Karpas-422 (cell line): ENCODE data around the gene PTPN1. TPM values are rescaled to one million over a fixed set of nuclear protein-coding genes. Genes with fewer than 3 reads are reported as not detected.
"Not testable (repeated sequence)": the region's sequence is repeated elsewhere in the genome, so short reads cannot be mapped to it uniquely, and the experiment has no call there.

Experiments
- DNase-seq: peaks from one replicate; pipeline ENCODE4 v3.0.0-alpha.2; 2015
- H2AFZ ChIP-seq: fragments of 200-600 bp; sonication (generic); 2 replicates; pipeline ENCODE4 v1.6.1; 2014; ENCODE audit warnings: antibody characterized with exemption, low read length, mixed read lengths
- H3K27ac ChIP-seq: fragments of 200-600 bp; sonication (generic); 2 replicates; pipeline ENCODE4 v1.5.1; 2014; ENCODE audit warnings: mild to moderate bottlenecking, low read length, moderate library complexity
- H3K27me3 ChIP-seq: fragments of 200-600 bp; sonication (generic); 2 replicates; pipeline ENCODE4 v1.6.1; 2014; ENCODE audit warnings: low read length, mixed read lengths
- H3K36me3 ChIP-seq: fragments of 200-600 bp; sonication (generic); 2 replicates; pipeline ENCODE4 v1.6.1; 2014; ENCODE audit warnings: low read length, mixed read lengths; ENCODE audit not compliant: insufficient read depth
- H3K4me1 ChIP-seq: fragments of 200-600 bp; sonication (generic); 2 replicates; pipeline ENCODE4 v1.6.1; 2014; ENCODE audit warnings: mild to moderate bottlenecking, low read length, mixed read lengths
- H3K4me2 ChIP-seq: fragments of 200-600 bp; sonication (generic); 2 replicates; pipeline ENCODE4 v1.6.1; 2014; ENCODE audit warnings: low read length, low read depth, mild to moderate bottlenecking; ENCODE audit not compliant: poor library complexity, severe bottlenecking
- H3K4me3 ChIP-seq: fragments of 200-600 bp; sonication (generic); 2 replicates; pipeline ENCODE4 v1.5.1; 2014; ENCODE audit warnings: mild to moderate bottlenecking, antibody characterized with exemption, low read length, mixed read lengths
- H3K79me2 ChIP-seq: fragments of 200-600 bp; sonication (generic); 2 replicates; pipeline ENCODE4 v1.6.1; 2014; ENCODE audit warnings: mild to moderate bottlenecking, low read length, mixed read lengths
- H3K9ac ChIP-seq: fragments of 200-600 bp; sonication (generic); 2 replicates; pipeline ENCODE4 v1.6.0; 2014; ENCODE audit warnings: low read length
- H3K9me2 ChIP-seq: fragments of 200-600 bp; sonication (generic), shearing (Covaris generic); replicated peaks from 2 replicates; pipeline ENCODE4 v1.6.0; 2014; ENCODE audit warnings: mild to moderate bottlenecking, low read length, moderate library complexity; ENCODE audit not compliant: insufficient read depth
- H3K9me3 ChIP-seq: fragments of 300-700, 200-600 bp; sonication (generic); 2 replicates; pipeline ENCODE4 v1.6.1; 2014; ENCODE audit warnings: low read length, mixed read lengths
- H4K20me1 ChIP-seq: fragments of 200-600 bp; sonication (generic); 2 replicates; pipeline ENCODE4 v1.6.1; 2014; ENCODE audit warnings: mild to moderate bottlenecking, antibody characterized with exemption, low read length, low read depth; ENCODE audit not compliant: insufficient read depth
- total RNA-seq: library from RNA; depleted of rRNA; stranded (reverse); fragments of >200 nt; shearing (Covaris generic); gene quantifications from 2 replicates; pipeline ENCODE4 v1.2.3, GENCODE V29; 2014; ENCODE audit warnings: low replicate concordance

PTPN1 gene
- total RNA-seq, 1 experiment from 2014 or later, result 6.5 TPM

GRCh38 chr20:50468378-50468798, 41.8 kb upstream of the PTPN1 start:
- H2AFZ ChIP-seq, result no peak overlapping the region
- no peaks in the 10 kb centered on the region for H4K20me1 ChIP-seq
- H3K4me3 ChIP-seq, result no peak overlapping the region
- H3K27ac ChIP-seq, result no peak overlapping the region
- no peaks in the 10 kb centered on the region for H3K36me3 ChIP-seq
- H3K9me3 ChIP-seq, result no peaks in the 10 kb centered on the region
- H3K4me2 ChIP-seq, result no peak overlapping the region
- H3K27me3 ChIP-seq, result no peaks in the 10 kb centered on the region
- no peaks in the 10 kb centered on the region for H3K79me2 ChIP-seq
- no peaks in the 10 kb centered on the region for H3K9me2 ChIP-seq
- DNase-seq, result no peak
- no peak overlapping the region for H3K9ac ChIP-seq
- no peaks in the 10 kb centered on the region for H3K4me1 ChIP-seq

GRCh38 chr20:50469176-50469723, 40.9 kb upstream of the PTPN1 start:
- Histone ChIP-seq H3K27me3 (no peaks in the 10 kb centered on the region), H3K36me3 (no peaks in the 10 kb centered on the region), H3K27ac (no peak overlapping the region), H3K4me2 (no peak overlapping the region), H3K4me3 (no peak overlapping the region), H3K4me1 (no peaks in the 10 kb centered on the region), H3K9me2 (no peaks in the 10 kb centered on the region), H3K9me3 (no peaks in the 10 kb centered on the region), H2AFZ (no peak overlapping the region), H3K9ac (no peak overlapping the region), H3K79me2 (no peaks in the 10 kb centered on the region), H4K20me1 (no peaks in the 10 kb centered on the region)
- no peak for DNase-seq

GRCh38 chr20:50469796-50470195, 40.4 kb upstream of the PTPN1 start:
- H3K9me3 ChIP-seq, result no peaks in the 10 kb centered on the region
- H3K4me1 ChIP-seq, result no peaks in the 10 kb centered on the region
- H3K27ac ChIP-seq, result no peak overlapping the region
- no peak overlapping the region for H2AFZ ChIP-seq
- no peak overlapping the region for H3K4me2 ChIP-seq
- no peak overlapping the region for H3K9ac ChIP-seq
- no peaks in the 10 kb centered on the region for H3K9me2 ChIP-seq
- no peaks in the 10 kb centered on the region for H3K79me2 ChIP-seq
- DNase-seq, result no peak
- H4K20me1 ChIP-seq, result no peaks in the 10 kb centered on the region
- no peaks in the 10 kb centered on the region for H3K27me3 ChIP-seq
- H3K36me3 ChIP-seq, result no peaks in the 10 kb centered on the region
- no peak overlapping the region for H3K4me3 ChIP-seq

GRCh38 chr20:50470264-50470858, 39.8 kb upstream of the PTPN1 start:
- Histone ChIP-seq H3K27me3 (no peaks in the 10 kb centered on the region), H3K36me3 (no peaks in the 10 kb centered on the region), H3K9me3 (no peaks in the 10 kb centered on the region), H3K9ac (no peak overlapping the region), H2AFZ (no peak overlapping the region), H3K9me2 (no peaks in the 10 kb centered on the region), H3K27ac (no peak overlapping the region), H3K4me3 (no peak overlapping the region), H3K4me2 (no peak overlapping the region), H3K79me2 (no peaks in the 10 kb centered on the region), H4K20me1 (no peaks in the 10 kb centered on the region), H3K4me1 (no peaks in the 10 kb centered on the region)
- no peak for DNase-seq

- H3K9me3 ChIP-seq, result no peaks in the 10 kb centered on the region
- no peaks in the 10 kb centered on the region for H3K79me2 ChIP-seq
- H2AFZ ChIP-seq, result no peak overlapping the region
- no peaks in the 10 kb centered on the region for H4K20me1 ChIP-seq
- H3K9ac ChIP-seq, result no peak overlapping the region
- no peaks in the 10 kb centered on the region for H3K27me3 ChIP-seq
- no peak overlapping the region for H3K4me3 ChIP-seq
- H3K27ac ChIP-seq, result no peak overlapping the region
- H3K4me2 ChIP-seq, result no peak overlapping the region
- no peak for DNase-seq
- H3K9me2 ChIP-seq, result no peaks in the 10 kb centered on the region
- H3K4me1 ChIP-seq, result no peaks in the 10 kb centered on the region
- H3K36me3 ChIP-seq, result no peaks in the 10 kb centered on the region
Measured at GRCh38 chr20:50471231-50471630, 39.0 kb upstream of the PTPN1 start.

- Histone ChIP-seq H3K79me2 (no peaks in the 10 kb centered on the region), H3K36me3 (no peaks in the 10 kb centered on the region), H3K27ac (no peak overlapping the region), H3K9ac (no peak overlapping the region), H3K9me3 (no peaks in the 10 kb centered on the region), H2AFZ (no peak overlapping the region), H3K9me2 (no peaks in the 10 kb centered on the region), H3K4me3 (no peak overlapping the region), H3K4me2 (no peak overlapping the region), H3K4me1 (no peaks in the 10 kb centered on the region), H3K27me3 (no peaks in the 10 kb centered on the region), H4K20me1 (no peaks in the 10 kb centered on the region)
- no peak for DNase-seq
Measured at GRCh38 chr20:50472693-50473664, 37.2 kb upstream of the PTPN1 start.

- H3K27ac ChIP-seq, H3K9me3 ChIP-seq, H3K27me3 ChIP-seq, H2AFZ ChIP-seq, H3K9me2 ChIP-seq, H3K9ac ChIP-seq, H3K79me2 ChIP-seq, H3K36me3 ChIP-seq, H3K4me1 ChIP-seq, H3K4me2 ChIP-seq, H4K20me1 ChIP-seq, DNase-seq, H3K4me3 ChIP-seq: not testable (repeated sequence)
Measured at GRCh38 chr20:50474356-50474755, 35.8 kb upstream of the PTPN1 start.

GRCh38 chr20:50475681-50476292, 34.4 kb upstream of the PTPN1 start:
- Histone ChIP-seq H4K20me1 (no peaks in the 10 kb centered on the region), H3K4me2 (no peak overlapping the region), H3K9me3 (no peaks in the 10 kb centered on the region), H3K4me1 (no peaks in the 10 kb centered on the region), H2AFZ (no peak overlapping the region), H3K9me2 (no peaks in the 10 kb centered on the region), H3K79me2 (no peaks in the 10 kb centered on the region), H3K27ac (no peak overlapping the region), H3K36me3 (no peaks in the 10 kb centered on the region), H3K9ac (no peak overlapping the region), H3K4me3 (no peak overlapping the region), H3K27me3 (no peaks in the 10 kb centered on the region)
- DNase-seq, result no peak
